Activated B cell treated with CpG ODN at 0.5 μM for 24 hours (primary cell): ENCODE data around the gene TSHZ2. TPM values are rescaled to one million over a fixed set of nuclear protein-coding genes. Genes with fewer than 3 reads are reported as not detected.

ENCODE experiments used
- ATAC-seq: fragments of 200-7000 bp; cut with Tn5 transposase; one replicate; pipeline ENCODE4 v1.10.0; 2021; ENCODE audit warnings: low read depth, mild to moderate bottlenecking, moderate library complexity
- CTCF ChIA-PET: fragments of 350-600 bp; sonication (Branson Sonifier 250); formaldehyde crosslinking; loops from one replicate; lab custom pipeline; 2021; ENCODE audit warnings: antibody characterized with exemption; lab: Charles Lee
- POLR2A ChIA-PET: fragments of 350-600 bp; sonication (Branson Sonifier 250); formaldehyde crosslinking; loops from one replicate; lab custom pipeline; 2021; ENCODE audit warnings: antibody characterized with exemption; lab: Charles Lee
- DNase-seq: peaks from one replicate; pipeline ENCODE4 v3.0.0; 2022
- H3K27ac Mint-ChIP-seq: one replicate; pipeline ENCODE4 v1.8.0; 2020; ENCODE audit warnings: mixed read lengths
- H3K27me3 Mint-ChIP-seq: one replicate; pipeline ENCODE4 v1.8.0; 2021; ENCODE audit warnings: mixed read lengths
- H3K36me3 Mint-ChIP-seq: one replicate; pipeline ENCODE4 v1.8.0; 2021; ENCODE audit warnings: low read depth, mixed read lengths
- H3K4me1 Mint-ChIP-seq: one replicate; pipeline ENCODE4 v1.8.0; 2021; ENCODE audit warnings: mixed read lengths
- H3K4me3 Mint-ChIP-seq: one replicate; pipeline ENCODE4 v1.8.0; 2020; ENCODE audit warnings: mild to moderate bottlenecking, mixed read lengths
- H3K9me3 Mint-ChIP-seq: one replicate; pipeline ENCODE4 v1.8.0; 2020; ENCODE audit warnings: mixed read lengths
- intact Hi-C: fragments of 100-400 bp; cut with micrococcal nuclease; formaldehyde crosslinking; loops from one replicate; pipeline ENCODE4 v1.15.1; 2024
- total RNA-seq: library from RNA; stranded (reverse); gene quantifications from 2 replicates; pipeline ENCODE4 v1.2.3, GENCODE V29; 2022
- TF ChIP-seq, protein P1 (sequence below): fragments of 200-600 bp; IDR thresholded peaks from one replicate; pipeline ENCODE4 v1.8.0; 2022; ENCODE audit warnings: antibody characterized with exemption, mild to moderate bottlenecking

Gene TSHZ2
- total RNA-seq, 1 donor from 2014 or later: 1.7 TPM

DNA sequence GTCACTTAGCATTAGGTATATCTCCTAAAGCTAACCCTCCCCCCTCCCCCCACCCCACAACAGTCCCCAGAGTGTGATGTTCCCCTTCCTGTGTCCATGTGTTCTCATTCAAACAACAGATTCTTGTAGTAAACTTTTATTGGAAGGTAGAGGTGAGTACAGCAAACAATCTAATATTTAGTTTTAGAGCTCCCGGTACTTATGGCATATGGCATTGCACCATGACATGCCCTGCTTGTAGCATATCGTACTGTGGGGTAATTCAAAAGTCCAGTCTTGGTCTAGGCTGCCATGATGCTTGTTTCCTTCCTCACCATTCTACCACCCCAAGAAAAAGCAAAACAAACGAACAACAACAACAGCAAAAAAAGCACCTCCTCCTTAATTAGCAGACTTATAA, 332.0 kb downstream of the TSHZ2 start:
- no peak for DNase-seq
- TF ChIP-seq, protein P1, sequence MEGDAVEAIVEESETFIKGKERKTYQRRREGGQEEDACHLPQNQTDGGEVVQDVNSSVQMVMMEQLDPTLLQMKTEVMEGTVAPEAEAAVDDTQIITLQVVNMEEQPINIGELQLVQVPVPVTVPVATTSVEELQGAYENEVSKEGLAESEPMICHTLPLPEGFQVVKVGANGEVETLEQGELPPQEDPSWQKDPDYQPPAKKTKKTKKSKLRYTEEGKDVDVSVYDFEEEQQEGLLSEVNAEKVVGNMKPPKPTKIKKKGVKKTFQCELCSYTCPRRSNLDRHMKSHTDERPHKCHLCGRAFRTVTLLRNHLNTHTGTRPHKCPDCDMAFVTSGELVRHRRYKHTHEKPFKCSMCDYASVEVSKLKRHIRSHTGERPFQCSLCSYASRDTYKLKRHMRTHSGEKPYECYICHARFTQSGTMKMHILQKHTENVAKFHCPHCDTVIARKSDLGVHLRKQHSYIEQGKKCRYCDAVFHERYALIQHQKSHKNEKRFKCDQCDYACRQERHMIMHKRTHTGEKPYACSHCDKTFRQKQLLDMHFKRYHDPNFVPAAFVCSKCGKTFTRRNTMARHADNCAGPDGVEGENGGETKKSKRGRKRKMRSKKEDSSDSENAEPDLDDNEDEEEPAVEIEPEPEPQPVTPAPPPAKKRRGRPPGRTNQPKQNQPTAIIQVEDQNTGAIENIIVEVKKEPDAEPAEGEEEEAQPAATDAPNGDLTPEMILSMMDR: no peak
- Mint-ChIP-seq H3K4me3 (no peak overlapping the region), H3K27me3 (peaks cover 18% of the 10 kb centered on the region), H3K36me3 (no peaks in the 10 kb centered on the region), H3K9me3 (no peaks in the 10 kb centered on the region), H3K4me1 (no peaks in the 10 kb centered on the region), H3K27ac (no peak overlapping the region)
- ChIA-PET CTCF (no interaction called here), POLR2A (no interaction called here)
- intact Hi-C loops: no loop called here
- no peak for ATAC-seq

DNA sequence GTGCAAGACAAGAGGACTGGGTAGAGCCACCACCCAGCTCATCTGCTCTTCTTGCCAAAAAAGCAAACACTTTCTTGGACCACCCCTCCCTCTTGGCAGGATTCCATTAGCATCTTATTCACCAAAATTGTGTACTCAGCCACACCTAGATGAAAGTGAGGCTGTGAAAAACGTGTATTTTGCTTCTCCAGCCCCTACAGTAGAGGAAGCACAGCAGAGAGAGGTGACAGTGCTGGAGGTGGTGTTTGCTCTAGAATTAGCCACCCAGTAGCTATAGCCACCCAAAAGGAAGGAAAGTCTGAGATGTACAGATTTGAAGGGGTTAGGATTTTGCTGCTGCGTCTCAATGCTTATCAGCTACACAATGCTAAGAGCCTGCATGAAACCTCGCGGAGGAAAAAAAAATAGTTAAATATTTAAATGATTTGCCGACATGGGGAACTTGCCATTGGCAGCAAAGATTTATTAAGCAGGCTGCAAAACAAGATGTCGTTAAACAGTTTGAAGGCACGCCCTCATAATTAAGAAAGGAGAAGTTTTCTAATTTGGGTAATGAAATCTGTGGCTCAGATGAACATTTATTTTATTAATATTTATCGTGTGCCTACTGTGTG, 334.1 kb downstream of the TSHZ2 start:
- no peaks in the 10 kb centered on the region for H3K4me1 Mint-ChIP-seq
- no peak overlapping the region for H3K4me3 Mint-ChIP-seq
- H3K36me3 Mint-ChIP-seq: no peaks in the 10 kb centered on the region
- H3K27ac Mint-ChIP-seq: no peak overlapping the region
- ChIA-PET POLR2A (no interaction called here), CTCF (no interaction called here)
- DNase-seq (no peak), ATAC-seq (no peak)
- intact Hi-C loops: no loop called here
- TF ChIP-seq, protein P1: no peak
- H3K27me3 Mint-ChIP-seq: peaks cover 15% of the 10 kb centered on the region
- H3K9me3 Mint-ChIP-seq: no peaks in the 10 kb centered on the region

DNA sequence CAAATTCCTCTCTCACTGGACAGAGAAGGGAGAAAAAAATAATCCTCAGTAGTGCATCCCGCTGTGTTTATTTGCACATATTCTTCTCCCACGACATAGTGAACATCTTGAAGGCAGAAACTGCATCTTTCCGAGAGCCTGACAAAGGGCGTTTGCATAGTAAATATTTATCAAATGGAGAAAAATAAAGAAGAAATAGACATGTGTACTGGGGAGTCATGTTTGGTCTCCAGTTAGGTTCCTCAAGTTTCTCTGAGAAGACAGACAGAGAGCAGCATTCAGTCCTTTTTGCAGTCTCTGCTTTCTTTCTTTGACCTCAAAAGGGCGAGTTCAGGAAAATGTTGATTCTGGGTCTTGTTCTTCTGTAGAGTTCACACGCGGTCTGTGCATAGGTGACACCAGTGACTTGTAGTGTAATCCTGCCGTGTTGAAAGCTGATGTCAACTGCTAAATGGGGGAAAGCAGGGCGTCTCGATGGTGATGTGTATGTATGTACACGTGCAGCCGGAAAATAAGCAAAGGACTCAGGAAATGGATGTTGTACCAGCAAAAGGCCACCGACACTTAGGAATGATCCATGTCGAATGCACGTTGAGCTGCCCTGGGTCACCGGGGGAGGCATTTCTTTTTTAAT, 335.9 kb downstream of the TSHZ2 start:
- Mint-ChIP-seq H3K4me3 (no peak overlapping the region), H3K27ac (no peak overlapping the region), H3K27me3 (peaks cover 14% of the 10 kb centered on the region), H3K4me1 (no peaks in the 10 kb centered on the region), H3K9me3 (no peaks in the 10 kb centered on the region), H3K36me3 (no peaks in the 10 kb centered on the region)
- no peak for DNase-seq
- no peak for ATAC-seq
- intact Hi-C loops: no loop called here
- CTCF ChIA-PET: no interaction called here
- POLR2A ChIA-PET: no interaction called here
- TF ChIP-seq, protein P1: no peak

DNA sequence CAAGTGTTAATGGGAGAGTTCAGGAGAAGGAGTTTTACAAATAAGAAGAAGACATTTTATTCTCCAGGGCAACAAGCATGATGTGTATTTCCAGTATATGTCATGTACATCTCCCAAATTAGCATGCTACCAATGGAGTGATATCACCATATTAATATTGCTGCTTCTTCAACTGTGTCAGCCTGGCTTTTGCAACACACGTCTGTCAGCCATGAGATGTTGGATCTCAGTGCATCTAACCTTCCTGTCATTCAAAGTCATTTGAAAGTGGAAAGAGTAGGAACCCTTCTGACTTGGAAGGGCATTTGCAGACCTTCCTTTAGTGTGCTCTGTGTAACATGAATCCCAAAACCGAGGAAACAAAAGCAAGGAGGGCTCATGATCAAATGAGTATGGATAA, 337.4 kb downstream of the TSHZ2 start:
- ATAC-seq: no peak
- no peak for DNase-seq
- ChIA-PET POLR2A (no interaction called here), CTCF (no interaction called here)
- H3K36me3 Mint-ChIP-seq: no peaks in the 10 kb centered on the region
- H3K4me3 Mint-ChIP-seq: no peak overlapping the region
- H3K27me3 Mint-ChIP-seq: peaks cover 13% of the 10 kb centered on the region
- TF ChIP-seq, protein P1: no peak
- H3K4me1 Mint-ChIP-seq: no peaks in the 10 kb centered on the region
- intact Hi-C loops: no loop called here
- H3K27ac Mint-ChIP-seq: no peak overlapping the region
- H3K9me3 Mint-ChIP-seq: no peaks in the 10 kb centered on the region

DNA sequence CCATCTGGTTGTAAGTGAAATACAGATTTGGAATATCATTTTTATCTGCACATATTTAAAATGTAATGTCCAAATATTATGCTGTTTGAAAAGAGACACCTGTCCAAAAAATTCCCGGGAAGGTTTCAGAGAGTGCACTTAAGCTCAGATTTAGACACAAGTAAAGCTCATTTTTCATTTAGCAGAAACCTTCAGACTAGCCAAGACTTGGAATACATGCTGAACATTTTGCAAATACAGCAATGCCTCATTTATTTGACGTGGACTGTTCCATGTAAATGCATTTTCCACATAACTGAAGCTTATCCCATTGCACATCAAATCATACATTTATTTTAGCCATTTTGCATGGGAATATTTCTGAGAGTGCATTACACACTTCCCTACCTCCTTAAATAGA, 340.8 kb downstream of the TSHZ2 start:
- no peak overlapping the region for H3K27ac Mint-ChIP-seq
- intact Hi-C loops: no loop called here
- POLR2A ChIA-PET: no interaction called here
- H3K36me3 Mint-ChIP-seq: no peaks in the 10 kb centered on the region
- TF ChIP-seq, protein P1: no peak
- H3K9me3 Mint-ChIP-seq: no peaks in the 10 kb centered on the region
- DNase-seq (no peak), ATAC-seq (no peak)
- no peaks in the 10 kb centered on the region for H3K4me1 Mint-ChIP-seq
- peaks cover under 1% of the 10 kb centered on the region for H3K27me3 Mint-ChIP-seq
- no peak overlapping the region for H3K4me3 Mint-ChIP-seq
- CTCF ChIA-PET: no interaction called here
